Measurements from ENCODE around the gene CARMIL1.
"Not testable (repeated sequence)": the region's sequence is repeated elsewhere in the genome, so short reads cannot be mapped to it uniquely, and the experiment has no call there.

CARMIL1 gene

GRCh38 chr6:25375125-25375524 is 96.0 kb downstream of the CARMIL1 start:
- no peak for DNase-seq (ENCODE audit: low read depth)
- no peak for TF ChIP-seq CTCF (conservative IDR thresholded peaks at IDR 0.05; ENCODE audit: low read length)
- H3K4me3 ChIP-seq (ENCODE audit: low read length): no peak overlapping the region

GRCh38 chr6:25377664-25378063 is 98.5 kb downstream of the CARMIL1 start:
- no peak for TF ChIP-seq CTCF (conservative IDR thresholded peaks at IDR 0.05; ENCODE audit: low read length)
- DNase-seq (ENCODE audit: low read depth): no peak
- no peak overlapping the region for H3K4me3 ChIP-seq (ENCODE audit: low read length)

GRCh38 chr6:25381077-25381476 is 101.9 kb downstream of the CARMIL1 start:
- no peak for DNase-seq (ENCODE audit: low read depth)
- no peak overlapping the region for H3K4me3 ChIP-seq (ENCODE audit: low read length)
- TF ChIP-seq CTCF (conservative IDR thresholded peaks at IDR 0.05; ENCODE audit: low read length): no peak

- not testable (repeated sequence) for H3K4me3 ChIP-seq (ENCODE audit: low read length); DNase-seq (ENCODE audit: low read depth)
Observed at GRCh38 chr6:25382476-25382875, 103.3 kb downstream of the CARMIL1 start.

GRCh38 chr6:25384234-25384633 is 105.1 kb downstream of the CARMIL1 start:
- no peak for TF ChIP-seq CTCF (conservative IDR thresholded peaks at IDR 0.05; ENCODE audit: low read length)
- no peak overlapping the region for H3K4me3 ChIP-seq (ENCODE audit: low read length)
- no peak for DNase-seq (ENCODE audit: low read depth)

GRCh38 chr6:25384967-25385366 is 105.8 kb downstream of the CARMIL1 start:
- no peak for DNase-seq (ENCODE audit: low read depth)
- H3K4me3 ChIP-seq (ENCODE audit: low read length): no peak overlapping the region
- TF ChIP-seq CTCF (conservative IDR thresholded peaks at IDR 0.05; ENCODE audit: low read length): no peak

- DNase-seq (ENCODE audit: low read depth): no peak
- TF ChIP-seq CTCF (conservative IDR thresholded peaks at IDR 0.05; ENCODE audit: low read length): no peak
- H3K4me3 ChIP-seq (ENCODE audit: low read length): no peak overlapping the region
Observed at GRCh38 chr6:25387483-25387882, 108.3 kb downstream of the CARMIL1 start.

GRCh38 chr6:25387911-25388310 is 108.7 kb downstream of the CARMIL1 start:
- H3K4me3 ChIP-seq (ENCODE audit: low read length): no peak overlapping the region
- DNase-seq (ENCODE audit: low read depth): no peak

More at GRCh38 chr6:25387911-25388310, 108.7 kb downstream of the CARMIL1 start:
- no peak for TF ChIP-seq CTCF (conservative IDR thresholded peaks at IDR 0.05; ENCODE audit: low read length)
